Mammary epithelial cell (primary cell): ENCODE results near the gene DPP9.

Experiments used
- CTCF ChIP-seq, 2 donors: IDR thresholded peaks in 1 of 2; conservative IDR thresholded peaks in 1 of 2; 2 replicates each; pipeline ENCODE4 v1.5.1; 2011 to 2012; ENCODE audit warnings: inconsistent platforms in 2 of 2, low read length in 2 of 2, mild to moderate bottlenecking in 2 of 2, control low read depth in 1 of 2, low read depth in 1 of 2; ENCODE audit not compliant: insufficient read depth in 1 of 2; ENCODE audit errors: extremely low read depth in 1 of 2
- EZH2 ChIP-seq: IDR thresholded peaks from 2 replicates; pipeline ENCODE4 v1.6.1; 2012; ENCODE audit warnings: low read length, inconsistent platforms, borderline replicate concordance

GRCh38 chr19:4638317-4638716 lies 85.3 kb downstream of the DPP9 start:
- TF ChIP-seq CTCF (conservative IDR thresholded peaks at IDR 0.05 in 1 of 2, IDR thresholded peaks at IDR 0.05 in 1 of 2; ENCODE audit: extremely low read depth in 1 of 2, insufficient read depth in 1 of 2, low read depth in 1 of 2, low read length in 2 of 2): no peak
- no peak for TF ChIP-seq EZH2
